ENCODE data around the gene CES1.
"Not testable (repeated sequence)": the region's sequence is repeated elsewhere in the genome, so short reads cannot be mapped to it uniquely, and the experiment has no call there.

Gene CES1

GRCh38 chr16:55828680-55829079 lies 4.2 kb downstream of the CES1 start:
- no peak for DNase-seq (ENCODE audit: insufficient read length)
- TF ChIP-seq TAF1 (IDR thresholded peaks at IDR 0.05; ENCODE audit: borderline replicate concordance, low read depth, low read length) (no peak), POLR2AphosphoS5 (IDR thresholded peaks at IDR 0.05; ENCODE audit: low read depth, low read length) (no peak), POLR2A (IDR thresholded peaks at IDR 0.05; ENCODE audit: low read depth, low read length) (no peak)
- FAIRE-seq, result no peak

DNA sequence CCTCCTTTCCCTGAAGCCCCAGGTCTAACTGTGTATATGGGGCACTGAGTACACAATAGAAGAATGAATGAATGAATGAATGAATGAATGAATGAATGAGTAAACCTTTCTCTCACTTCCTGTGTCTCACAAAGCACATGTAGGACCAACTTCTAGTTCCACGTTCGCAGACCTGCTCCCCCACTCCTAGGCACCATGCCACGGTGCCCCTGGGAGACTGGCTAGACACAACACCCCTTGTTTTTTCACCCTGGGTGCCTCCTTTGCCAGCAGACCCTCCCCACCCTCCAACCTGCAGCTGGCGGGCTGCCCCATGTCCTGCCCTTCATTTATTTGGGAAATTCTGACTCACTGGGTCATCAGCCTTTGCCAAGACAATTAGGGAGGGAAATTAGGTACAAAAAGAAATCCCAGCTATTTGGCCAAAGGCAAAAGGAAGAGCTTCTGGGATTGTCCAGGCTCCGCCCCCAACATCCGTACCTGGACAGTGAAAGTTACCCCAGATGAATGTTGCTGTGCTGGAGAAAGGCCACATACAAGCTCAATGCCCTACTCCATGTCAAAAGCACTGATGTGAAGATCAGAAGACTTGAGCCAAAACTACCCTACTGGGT lies 7.7 kb downstream of the CES1 start:
- no peak for DNase-seq (ENCODE audit: insufficient read length)
- no peak for TF ChIP-seq POLR2A (IDR thresholded peaks at IDR 0.05; ENCODE audit: low read depth, low read length)
- no peak for TF ChIP-seq TAF1 (IDR thresholded peaks at IDR 0.05; ENCODE audit: borderline replicate concordance, low read depth, low read length)
- TF ChIP-seq POLR2AphosphoS5 (IDR thresholded peaks at IDR 0.05; ENCODE audit: low read depth, low read length), result no peak
- no peak for FAIRE-seq

DNA sequence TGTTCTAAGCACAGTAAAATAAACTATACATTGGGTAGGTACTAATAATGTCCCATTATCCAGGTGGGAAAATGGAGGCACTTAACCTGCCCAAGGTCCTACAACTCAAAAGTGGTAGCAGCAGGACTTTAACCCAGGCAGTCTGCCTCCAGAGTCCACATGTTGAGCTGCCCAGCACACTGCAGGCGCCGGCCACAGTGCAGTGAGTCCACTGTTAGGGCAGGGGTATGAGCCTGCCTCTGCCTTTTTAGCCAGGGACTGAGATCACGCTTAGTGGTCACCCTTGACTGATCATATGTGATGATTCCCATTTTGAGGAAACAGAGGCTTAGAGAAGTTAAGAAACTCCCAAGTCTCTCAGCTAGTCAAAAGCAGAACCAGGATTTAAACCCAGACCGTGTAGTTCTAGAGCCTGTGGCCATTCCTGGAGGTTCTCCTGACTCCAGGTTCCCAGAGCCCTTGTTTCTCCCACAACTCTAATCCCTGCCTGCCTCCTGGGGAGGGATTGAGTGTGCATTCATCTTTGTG lies 8.4 kb downstream of the CES1 start:
- TF ChIP-seq POLR2AphosphoS5 (IDR thresholded peaks at IDR 0.05; ENCODE audit: low read depth, low read length), result no peak
- TF ChIP-seq POLR2A (IDR thresholded peaks at IDR 0.05; ENCODE audit: low read depth, low read length), result no peak
- no peak for TF ChIP-seq TAF1 (IDR thresholded peaks at IDR 0.05; ENCODE audit: borderline replicate concordance, low read depth, low read length)
- no peak for FAIRE-seq
- no peak for DNase-seq (ENCODE audit: insufficient read length)

DNA sequence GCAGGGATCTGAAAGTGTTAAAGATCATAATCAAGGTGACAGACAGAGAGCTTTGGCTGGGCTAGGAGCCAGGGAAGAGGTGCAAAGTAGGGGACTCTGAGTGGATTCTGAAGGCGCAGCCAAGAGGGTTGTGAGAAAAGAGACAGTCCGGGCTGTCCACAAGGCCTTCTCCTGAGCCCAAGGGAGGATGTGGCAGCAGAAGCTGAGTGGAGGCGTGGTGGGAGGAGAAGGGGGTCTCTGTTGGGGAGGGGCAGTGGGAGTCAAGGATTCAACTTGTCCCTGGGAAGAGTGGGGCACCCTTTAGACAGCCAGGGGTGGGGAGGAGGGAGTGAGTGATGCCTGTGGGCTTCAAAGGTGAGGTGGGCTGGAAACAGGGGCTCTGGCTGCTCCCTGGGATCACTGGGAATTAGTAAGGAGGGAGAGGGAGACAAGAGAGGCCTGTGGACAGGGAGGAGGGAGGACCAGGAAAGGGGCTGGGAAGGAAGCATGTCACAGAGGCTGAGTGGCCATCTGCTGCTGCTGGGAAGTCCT lies 10.6 kb downstream of the CES1 start:
- DNase-seq (ENCODE audit: insufficient read length) (no peak), FAIRE-seq (no peak)
- TF ChIP-seq POLR2AphosphoS5 (IDR thresholded peaks at IDR 0.05; ENCODE audit: low read depth, low read length) (no peak), TAF1 (IDR thresholded peaks at IDR 0.05; ENCODE audit: borderline replicate concordance, low read depth, low read length) (no peak), POLR2A (IDR thresholded peaks at IDR 0.05; ENCODE audit: low read depth, low read length) (no peak)

DNA sequence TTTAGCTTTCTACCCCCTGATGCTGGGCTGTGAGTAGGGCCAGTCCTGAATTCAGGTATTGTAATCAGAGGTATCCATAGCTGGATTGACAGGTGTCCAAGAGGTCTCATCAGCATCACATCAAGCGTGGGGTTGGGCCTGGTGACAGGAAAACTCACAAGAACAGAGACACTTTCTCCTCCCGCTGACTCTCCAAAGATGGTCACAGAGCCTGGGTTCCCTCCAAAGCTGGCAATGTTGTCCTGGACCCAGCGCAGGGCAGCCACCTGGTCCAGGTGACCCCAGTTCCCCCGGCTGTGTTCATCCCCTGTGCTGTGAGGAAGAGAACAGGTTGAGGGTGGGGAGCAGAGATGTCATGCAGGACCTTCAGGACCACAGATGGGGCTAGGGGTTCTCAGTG lies 11.7 kb downstream of the CES1 start:
- DNase-seq (ENCODE audit: insufficient read length), result no peak
- FAIRE-seq, result no peak
- no peak for TF ChIP-seq TAF1 (IDR thresholded peaks at IDR 0.05; ENCODE audit: borderline replicate concordance, low read depth, low read length)
- TF ChIP-seq POLR2AphosphoS5 (IDR thresholded peaks at IDR 0.05; ENCODE audit: low read depth, low read length), result no peak
- TF ChIP-seq POLR2A (IDR thresholded peaks at IDR 0.05; ENCODE audit: low read depth, low read length), result no peak

DNA sequence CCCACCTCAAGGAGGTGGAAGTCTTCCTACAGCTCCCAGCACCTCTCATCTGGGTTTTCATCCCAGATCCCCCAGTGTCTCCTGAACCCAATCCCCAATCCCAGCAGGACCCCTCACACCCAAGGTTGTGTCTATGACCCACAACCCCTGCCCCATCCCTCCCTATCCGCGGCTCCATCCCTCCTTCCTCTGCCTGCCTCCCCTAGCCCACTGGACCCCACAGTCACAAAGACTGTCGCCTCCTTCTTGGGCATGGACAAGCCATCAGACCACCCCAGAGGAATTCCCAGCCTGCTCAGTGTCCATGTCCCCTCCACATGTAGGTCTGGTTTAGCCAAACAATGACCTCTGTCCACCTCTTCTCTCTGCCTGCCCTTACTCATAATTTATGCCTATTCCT lies 12.3 kb downstream of the CES1 start:
- FAIRE-seq (no peak), DNase-seq (ENCODE audit: insufficient read length) (no peak)
- TF ChIP-seq POLR2AphosphoS5 (IDR thresholded peaks at IDR 0.05; ENCODE audit: low read depth, low read length) (no peak), POLR2A (IDR thresholded peaks at IDR 0.05; ENCODE audit: low read depth, low read length) (no peak), TAF1 (IDR thresholded peaks at IDR 0.05; ENCODE audit: borderline replicate concordance, low read depth, low read length) (no peak)

DNA sequence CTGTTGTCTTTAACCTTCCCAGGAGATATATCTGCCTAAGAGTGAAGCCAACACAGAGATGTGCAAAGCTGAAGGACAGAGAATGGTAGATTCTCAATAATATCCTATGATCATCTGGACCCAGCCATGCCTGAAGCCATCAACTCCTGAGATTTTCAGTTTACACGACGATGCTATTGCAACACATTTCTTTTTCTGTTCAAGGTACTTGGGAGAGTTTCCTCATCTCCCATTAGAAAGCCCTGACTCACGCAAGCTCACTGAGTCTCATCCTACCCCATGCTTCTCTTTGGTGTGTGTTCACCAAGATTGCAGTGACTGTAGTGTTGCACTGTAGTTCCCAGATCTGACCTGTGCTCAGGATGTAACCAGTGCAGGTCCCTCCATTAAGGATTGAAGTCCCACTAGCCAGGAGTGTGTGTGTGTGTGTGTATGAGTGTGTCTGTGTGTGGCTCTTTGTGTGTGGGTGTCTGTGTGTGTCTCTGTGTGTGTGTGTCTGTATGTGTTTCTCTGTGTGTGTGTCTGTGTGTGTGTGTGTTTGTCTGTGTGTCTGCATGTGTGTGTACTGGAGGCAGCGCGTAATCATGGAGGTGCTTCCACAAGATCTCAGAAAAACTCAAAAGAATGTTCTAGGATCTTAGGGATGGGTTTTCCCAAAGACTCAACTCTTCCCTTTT lies 15.5 kb downstream of the CES1 start:
- FAIRE-seq, result no peak
- no peak for DNase-seq (ENCODE audit: insufficient read length)

DNA sequence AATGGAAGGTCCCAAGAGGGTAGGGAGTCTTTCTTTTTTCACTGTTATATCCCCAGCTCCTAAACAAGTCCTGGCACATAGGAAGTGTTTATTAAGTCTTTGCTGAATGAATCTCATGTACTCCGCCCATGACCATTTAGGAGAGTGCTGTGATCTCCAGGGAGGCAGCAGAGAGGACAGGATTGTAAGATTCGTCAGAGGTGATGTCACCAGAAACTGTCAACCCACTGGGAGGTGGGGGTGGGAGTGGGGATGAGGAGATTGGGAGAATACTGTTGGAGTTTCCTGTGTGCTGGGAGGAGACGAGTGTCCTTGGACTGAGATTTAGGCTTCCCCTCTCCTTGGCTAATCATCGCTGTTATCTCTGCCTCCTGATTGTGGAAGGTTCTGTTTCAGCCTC lies 16.7 kb downstream of the CES1 start:
- not testable (repeated sequence) for FAIRE-seq; DNase-seq (ENCODE audit: insufficient read length)

More for the DNA sequence above, 15.5 kb downstream of the CES1 start:
- TF ChIP-seq POLR2A (IDR thresholded peaks at IDR 0.05; ENCODE audit: low read depth, low read length) (no peak), TAF1 (IDR thresholded peaks at IDR 0.05; ENCODE audit: borderline replicate concordance, low read depth, low read length) (no peak), POLR2AphosphoS5 (IDR thresholded peaks at IDR 0.05; ENCODE audit: low read depth, low read length) (no peak)

- FAIRE-seq (no peak), DNase-seq (ENCODE audit: insufficient read length) (no peak)
- TF ChIP-seq POLR2AphosphoS5 (IDR thresholded peaks at IDR 0.05; ENCODE audit: low read depth, low read length) (no peak), POLR2A (IDR thresholded peaks at IDR 0.05; ENCODE audit: low read depth, low read length) (no peak), TAF1 (IDR thresholded peaks at IDR 0.05; ENCODE audit: borderline replicate concordance, low read depth, low read length) (no peak)
Measured at GRCh38 chr16:55815320-55815719, 17.6 kb downstream of the CES1 start.

DNA sequence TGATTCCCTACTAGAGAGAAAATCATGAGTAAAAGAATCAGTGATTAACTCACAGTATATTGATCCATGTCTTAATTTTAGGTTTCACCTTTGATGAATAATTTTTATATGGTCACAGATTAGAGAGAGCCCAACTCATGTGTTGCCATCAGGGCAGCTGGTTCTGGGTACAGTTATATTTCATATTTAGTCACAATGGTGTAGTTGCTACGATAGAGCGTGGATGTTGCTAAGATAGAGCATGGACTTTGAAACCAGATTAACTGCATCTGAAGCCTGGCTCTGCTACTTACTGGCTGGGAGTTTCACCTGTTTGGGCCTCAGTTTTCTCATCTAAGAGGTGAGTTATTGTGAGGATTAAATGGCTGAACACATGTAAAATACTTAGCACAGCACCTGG lies 18.7 kb downstream of the CES1 start:
- not testable (repeated sequence) for DNase-seq (ENCODE audit: insufficient read length); FAIRE-seq

GRCh38 chr16:55813730-55814129 lies 19.2 kb downstream of the CES1 start:
- not testable (repeated sequence) for DNase-seq (ENCODE audit: insufficient read length); FAIRE-seq

GRCh38 chr16:55812951-55813350 lies 19.9 kb downstream of the CES1 start:
- TF ChIP-seq POLR2AphosphoS5 (IDR thresholded peaks at IDR 0.05; ENCODE audit: low read depth, low read length) (no peak), POLR2A (IDR thresholded peaks at IDR 0.05; ENCODE audit: low read depth, low read length) (no peak), TAF1 (IDR thresholded peaks at IDR 0.05; ENCODE audit: borderline replicate concordance, low read depth, low read length) (no peak)
- FAIRE-seq (no peak), DNase-seq (ENCODE audit: insufficient read length) (no peak)
